Fibroblast of lung (primary cell): ENCODE measurements around the gene PGAM2. TPM values are rescaled to one million over a fixed set of nuclear protein-coding genes. Genes with fewer than 3 reads are reported as not detected.

Source experiments
- DNase-seq, 2 donors: peaks; one replicate each; pipeline versions ENCODE4 v3.0.0 to v3.0.0-alpha.2; 2010; ENCODE audit warnings: low read depth in 2 of 2
- H2AFZ ChIP-seq: 2 replicates; pipeline ENCODE4 v1.5.1; 2012; ENCODE audit warnings: low read length, control low read depth, inconsistent platforms
- H3K27ac ChIP-seq: 2 replicates; pipeline ENCODE4 v1.5.1; 2011; ENCODE audit warnings: low read length, control low read depth; ENCODE audit not compliant: insufficient read depth
- H3K27me3 ChIP-seq: 2 replicates; pipeline ENCODE4 v1.5.1; 2011; ENCODE audit warnings: mild to moderate bottlenecking, low read length; ENCODE audit not compliant: control insufficient read depth, insufficient read depth
- H3K36me3 ChIP-seq: 2 replicates; pipeline ENCODE4 v1.5.1; 2011; ENCODE audit warnings: low read length; ENCODE audit not compliant: control insufficient read depth, insufficient read depth
- H3K4me1 ChIP-seq: 2 replicates; pipeline ENCODE4 v1.5.1; 2011; ENCODE audit warnings: low read length; ENCODE audit not compliant: control insufficient read depth, insufficient read depth; ENCODE audit errors: extremely low read depth
- H3K4me2 ChIP-seq: 2 replicates; pipeline ENCODE4 v1.5.1; 2011; ENCODE audit warnings: low read length, control low read depth; ENCODE audit not compliant: insufficient read depth; ENCODE audit errors: extremely low read depth
- H3K4me3 ChIP-seq, 4 experiments: fragments of 200-600 bp in 1 of 4; sonication (generic) in 1 of 4; replicated peaks in 1 of 4; 2 replicates each; pipeline ENCODE4 v1.5.1; 2011 to 2016; ENCODE audit warnings: low read length in 4 of 4, low read depth in 3 of 4, mild to moderate bottlenecking in 3 of 4, control low read depth in 2 of 4, inconsistent platforms in 1 of 4, mixed read lengths in 1 of 4; ENCODE audit not compliant: insufficient read depth in 1 of 4; ENCODE audit errors: control extremely low read depth in 1 of 4
- H3K79me2 ChIP-seq: 2 replicates; pipeline ENCODE4 v1.5.1; 2012; ENCODE audit warnings: mild to moderate bottlenecking, low read length, inconsistent platforms; ENCODE audit not compliant: control insufficient read depth, insufficient read depth
- H3K9ac ChIP-seq: 2 replicates; pipeline ENCODE4 v1.5.1; 2011; ENCODE audit warnings: mild to moderate bottlenecking, low read length, control low read depth; ENCODE audit not compliant: insufficient read depth
- H3K9me3 ChIP-seq: 2 replicates; pipeline ENCODE4 v1.5.1; 2012; ENCODE audit warnings: low read depth, low read length; ENCODE audit not compliant: control insufficient read depth, insufficient read depth
- H4K20me1 ChIP-seq: 2 replicates; pipeline ENCODE4 v1.5.1; 2011; ENCODE audit warnings: low read length; ENCODE audit not compliant: control insufficient read depth, insufficient read depth; ENCODE audit errors: extremely low read depth
- EZH2 ChIP-seq: IDR thresholded peaks from 2 replicates; pipeline ENCODE4 v1.5.1; 2012; ENCODE audit warnings: low read length, control low read depth, mild to moderate bottlenecking; ENCODE audit errors: missing control alignments
- polyA plus RNA-seq, 2 donors: library from polyadenylated mRNA; depleted of rRNA in 1 of 2; stranded (reverse) in 1 of 2; unstranded in 1 of 2; fragments of >200 nt; gene quantifications; 2 replicates each; pipeline ENCODE4 v1.2.1, GENCODE V29; 2011 to 2012; ENCODE audit warnings: missing spikeins in 1 of 2
- total RNA-seq: library from RNA; depleted of rRNA; stranded (reverse); fragments of >200 nt; gene quantifications from 2 replicates; pipeline ENCODE4 v1.2.1, GENCODE V29; 2014
- TF ChIP-seq, protein P1 (sequence below), 2 donors: IDR thresholded peaks in 1 of 2; conservative IDR thresholded peaks in 1 of 2; 1 replicate in 1 of 2; 2 replicates in 1 of 2; pipeline ENCODE4 v1.5.1; 2011 to 2012; ENCODE audit warnings: low read length in 2 of 2, control low read depth in 1 of 2, inconsistent platforms in 1 of 2, low read depth in 1 of 2, mild to moderate bottlenecking in 1 of 2

The PGAM2 gene
- total and polyA plus RNA-seq, 2 donors (not counting 1 experiment from before 2014, with no cell fraction given), result 0.33 TPM; not detected in 1

DNA sequence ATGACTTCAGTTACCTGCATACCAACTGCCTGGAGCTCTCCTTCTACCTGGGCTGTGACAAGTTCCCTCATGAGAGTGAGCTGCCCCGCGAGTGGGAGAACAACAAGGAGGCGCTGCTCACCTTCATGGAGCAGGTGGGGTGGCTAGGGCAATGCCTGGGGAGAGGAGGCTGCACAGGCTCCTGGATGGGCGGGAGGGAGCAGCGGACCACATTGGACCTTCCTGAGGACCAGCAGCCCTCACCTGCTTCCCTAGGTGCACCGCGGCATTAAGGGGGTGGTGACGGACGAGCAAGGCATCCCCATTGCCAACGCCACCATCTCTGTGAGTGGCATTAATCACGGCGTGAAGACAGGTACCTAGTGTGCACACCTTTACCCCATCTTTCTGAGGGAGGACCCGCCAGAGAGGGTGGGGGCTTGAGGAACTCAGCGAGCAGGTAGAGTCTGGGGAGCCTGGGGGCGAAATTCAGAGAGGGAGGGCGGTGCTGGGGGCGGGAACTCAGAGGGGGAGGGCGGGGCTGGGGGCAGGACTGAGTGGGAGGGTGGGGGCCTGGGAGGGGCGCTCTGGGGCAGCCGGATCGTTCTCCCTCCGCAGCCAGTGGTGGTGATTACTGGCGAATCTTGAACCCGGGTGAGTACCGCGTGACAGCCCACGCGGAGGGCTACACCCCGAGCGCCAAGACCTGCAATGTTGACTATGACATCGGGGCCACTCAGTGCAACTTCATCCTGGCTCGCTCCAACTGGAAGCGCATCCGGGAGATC is 47.8 kb upstream of the PGAM2 start:
- Histone ChIP-seq H3K9me3 (no peaks in the 10 kb centered on the region), H3K9ac (no peak overlapping the region), H3K4me1 (no peaks in the 10 kb centered on the region), H3K79me2 (no peaks in the 10 kb centered on the region), H2AFZ (no peak overlapping the region), H4K20me1 (no peaks in the 10 kb centered on the region), H3K4me2 (no peak overlapping the region), H3K27ac (no peak overlapping the region), H3K4me3 (no peak overlapping the region), H3K36me3 (peaks cover 35% of the 10 kb centered on the region), H3K27me3 (no peaks in the 10 kb centered on the region)
- no peak for TF ChIP-seq EZH2
- TF ChIP-seq, protein P1, sequence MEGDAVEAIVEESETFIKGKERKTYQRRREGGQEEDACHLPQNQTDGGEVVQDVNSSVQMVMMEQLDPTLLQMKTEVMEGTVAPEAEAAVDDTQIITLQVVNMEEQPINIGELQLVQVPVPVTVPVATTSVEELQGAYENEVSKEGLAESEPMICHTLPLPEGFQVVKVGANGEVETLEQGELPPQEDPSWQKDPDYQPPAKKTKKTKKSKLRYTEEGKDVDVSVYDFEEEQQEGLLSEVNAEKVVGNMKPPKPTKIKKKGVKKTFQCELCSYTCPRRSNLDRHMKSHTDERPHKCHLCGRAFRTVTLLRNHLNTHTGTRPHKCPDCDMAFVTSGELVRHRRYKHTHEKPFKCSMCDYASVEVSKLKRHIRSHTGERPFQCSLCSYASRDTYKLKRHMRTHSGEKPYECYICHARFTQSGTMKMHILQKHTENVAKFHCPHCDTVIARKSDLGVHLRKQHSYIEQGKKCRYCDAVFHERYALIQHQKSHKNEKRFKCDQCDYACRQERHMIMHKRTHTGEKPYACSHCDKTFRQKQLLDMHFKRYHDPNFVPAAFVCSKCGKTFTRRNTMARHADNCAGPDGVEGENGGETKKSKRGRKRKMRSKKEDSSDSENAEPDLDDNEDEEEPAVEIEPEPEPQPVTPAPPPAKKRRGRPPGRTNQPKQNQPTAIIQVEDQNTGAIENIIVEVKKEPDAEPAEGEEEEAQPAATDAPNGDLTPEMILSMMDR (conservative IDR thresholded peaks at IDR 0.05 in 1 of 2, IDR thresholded peaks at IDR 0.05 in 1 of 2; ENCODE audit: low read depth in 1 of 2, low read length in 2 of 2), result no peak
- DNase-seq, result no peak

DNA sequence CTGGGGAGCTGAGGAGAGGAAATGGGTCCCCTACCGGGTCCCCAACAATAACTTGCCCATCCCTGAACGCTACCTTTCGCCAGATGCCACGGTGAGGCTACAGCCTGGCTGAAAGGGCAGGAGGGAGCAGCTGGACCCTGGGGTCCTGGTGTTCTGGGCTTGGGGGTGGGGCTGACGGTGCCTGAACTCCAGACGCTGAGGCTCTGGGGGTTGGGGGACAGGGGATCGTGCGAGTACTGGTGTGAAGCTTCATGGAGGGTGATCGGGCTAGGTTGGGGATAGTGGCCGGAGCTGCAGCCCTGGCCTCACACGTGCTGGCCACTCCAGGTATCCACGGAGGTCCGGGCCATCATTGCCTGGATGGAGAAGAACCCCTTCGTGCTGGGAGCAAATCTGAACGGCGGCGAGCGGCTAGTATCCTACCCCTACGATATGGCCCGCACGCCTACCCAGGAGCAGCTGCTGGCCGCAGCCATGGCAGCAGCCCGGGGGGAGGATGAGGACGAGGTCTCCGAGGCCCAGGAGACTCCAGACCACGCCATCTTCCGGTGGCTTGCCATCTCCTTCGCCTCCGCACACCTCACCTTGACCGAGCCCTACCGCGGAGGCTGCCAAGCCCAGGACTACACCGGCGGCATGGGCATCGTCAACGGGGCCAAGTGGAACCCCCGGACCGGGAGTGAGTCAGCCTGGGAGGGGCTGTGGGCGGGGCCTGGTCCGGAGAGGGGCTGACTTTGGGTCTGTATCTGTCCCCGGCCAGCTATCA is 47.0 kb upstream of the PGAM2 start:
- peaks cover 31% of the 10 kb centered on the region for H3K36me3 ChIP-seq

DNA sequence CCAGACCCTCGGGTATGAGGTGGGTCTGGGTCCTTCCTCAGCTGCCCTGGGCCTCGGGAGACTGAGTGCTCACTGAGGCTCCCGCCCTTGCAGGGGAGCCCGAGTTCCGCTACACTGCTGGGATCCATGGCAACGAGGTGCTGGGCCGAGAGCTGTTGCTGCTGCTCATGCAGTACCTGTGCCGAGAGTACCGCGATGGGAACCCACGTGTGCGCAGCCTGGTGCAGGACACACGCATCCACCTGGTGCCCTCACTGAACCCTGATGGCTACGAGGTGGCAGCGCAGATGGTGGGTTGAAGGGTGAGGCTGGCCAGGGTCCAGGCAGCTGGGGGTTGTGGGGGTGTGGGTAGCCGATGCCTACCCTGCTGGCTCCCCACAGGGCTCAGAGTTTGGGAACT is 46.4 kb upstream of the PGAM2 start:
- no peak for TF ChIP-seq EZH2
- TF ChIP-seq, protein P1 (conservative IDR thresholded peaks at IDR 0.05 in 1 of 2, IDR thresholded peaks at IDR 0.05 in 1 of 2; ENCODE audit: low read depth in 1 of 2, low read length in 2 of 2), result no peak
- no peak overlapping the region for H2AFZ ChIP-seq
- H3K9me3 ChIP-seq, result no peaks in the 10 kb centered on the region
- H4K20me1 ChIP-seq, result no peaks in the 10 kb centered on the region
- no peak for DNase-seq
- no peak overlapping the region for H3K27ac ChIP-seq
- H3K4me3 ChIP-seq, result no peak overlapping the region
- no peaks in the 10 kb centered on the region for H3K27me3 ChIP-seq
- peaks cover 32% of the 10 kb centered on the region for H3K36me3 ChIP-seq
- H3K79me2 ChIP-seq, result no peaks in the 10 kb centered on the region
- no peak overlapping the region for H3K9ac ChIP-seq
- H3K4me1 ChIP-seq, result no peaks in the 10 kb centered on the region
- H3K4me2 ChIP-seq, result no peak overlapping the region

More for the DNA sequence above, 47.0 kb upstream of the PGAM2 start:
- Histone ChIP-seq H3K9me3 (no peaks in the 10 kb centered on the region), H2AFZ (no peak overlapping the region), H3K27me3 (no peaks in the 10 kb centered on the region), H3K4me2 (no peak overlapping the region), H3K4me3 (no peak overlapping the region), H3K79me2 (no peaks in the 10 kb centered on the region), H3K9ac (no peak overlapping the region), H3K27ac (no peak overlapping the region), H3K4me1 (no peaks in the 10 kb centered on the region), H4K20me1 (no peaks in the 10 kb centered on the region)
- no peak for DNase-seq
- no peak for TF ChIP-seq EZH2
- TF ChIP-seq, protein P1 (conservative IDR thresholded peaks at IDR 0.05 in 1 of 2, IDR thresholded peaks at IDR 0.05 in 1 of 2; ENCODE audit: low read depth in 1 of 2, low read length in 2 of 2), result no peak
